WTC11 (cell line): ENCODE results near the gene GPR152. TPM values are rescaled to one million over a fixed set of nuclear protein-coding genes. Genes with fewer than 3 reads are reported as not detected.

Experiments
- ATAC-seq: fragments of 200-7000 bp; cut with Tn5 transposase; 2 replicates; pipeline ENCODE4 v1.10.0; 2021; ENCODE audit warnings: mild to moderate bottlenecking, moderate library complexity
- CTCF ChIA-PET: fragments of 300-600 bp; sonication (Branson Sonifier 250); formaldehyde crosslinking; loops from one replicate; lab custom pipeline; 2021; ENCODE audit warnings: antibody characterized with exemption; lab: Charles Lee
- POLR2A ChIA-PET: fragments of 350-600 bp; sonication (Branson Sonifier 250); formaldehyde crosslinking; loops from one replicate; lab custom pipeline; 2021; ENCODE audit warnings: antibody characterized with exemption; lab: Charles Lee
- DNase-seq: peaks from one replicate; pipeline ENCODE4 v3.0.0; 2021; ENCODE audit warnings: low spot score
- H3K27ac Mint-ChIP-seq: 2 replicates; pipeline ENCODE4 v1.8.0; 2021; ENCODE audit warnings: mixed read lengths
- H3K27me3 Mint-ChIP-seq: 2 replicates; pipeline ENCODE4 v1.8.0; 2021; ENCODE audit warnings: low read depth, mild to moderate bottlenecking, moderate library complexity, mixed read lengths
- H3K36me3 Mint-ChIP-seq: 2 replicates; pipeline ENCODE4 v1.8.0; 2021; ENCODE audit warnings: mixed read lengths
- H3K4me1 Mint-ChIP-seq: 2 replicates; pipeline ENCODE4 v1.8.0; 2022; ENCODE audit warnings: mixed read lengths
- H3K4me3 Mint-ChIP-seq: 2 replicates; pipeline ENCODE4 v1.8.0; 2021; ENCODE audit warnings: mild to moderate bottlenecking, moderate library complexity, mixed read lengths
- H3K9me3 Mint-ChIP-seq: 2 replicates; pipeline ENCODE4 v1.8.0; 2021; ENCODE audit warnings: mixed read lengths
- CBFB ChIP-seq: sonication (generic); formaldehyde crosslinking; IDR thresholded peaks from 2 replicates; pipeline ENCODE4 v1.8.1; 2022; ENCODE audit warnings: mild to moderate bottlenecking, low read depth, missing genetic modification reagents
- FOXK1 ChIP-seq: sonication (generic); formaldehyde crosslinking; IDR thresholded peaks from 2 replicates; pipeline ENCODE4 v1.8.0; 2022; ENCODE audit warnings: mild to moderate bottlenecking, moderate library complexity, missing genetic modification reagents
- FOXP1 ChIP-seq: sonication (generic); formaldehyde crosslinking; IDR thresholded peaks from 2 replicates; pipeline ENCODE4 v1.8.0; 2022; ENCODE audit warnings: missing genetic modification reagents, mild to moderate bottlenecking, moderate library complexity, borderline replicate concordance
- GTF2I ChIP-seq: fragments of 250-450 bp; sonication (Bioruptor Pico); conservative IDR thresholded peaks from 2 replicates; pipeline ENCODE4 v1.4.0; 2021; ENCODE audit warnings: mild to moderate bottlenecking
- KAT7 ChIP-seq: sonication (generic); formaldehyde crosslinking; IDR thresholded peaks from 2 replicates; pipeline ENCODE4 v1.8.1; 2023; ENCODE audit warnings: missing genetic modification reagents, mild to moderate bottlenecking, borderline replicate concordance
- NFATC4 ChIP-seq: fragments of 250-450 bp; sonication (Bioruptor Pico); IDR thresholded peaks from 2 replicates; pipeline ENCODE4 v1.9.0; 2021; ENCODE audit warnings: mild to moderate bottlenecking
- NFE2L1 ChIP-seq: sonication (generic); formaldehyde crosslinking; IDR thresholded peaks from 2 replicates; pipeline ENCODE4 v1.8.1; 2023; ENCODE audit warnings: missing genetic modification reagents
- OVOL2 ChIP-seq: fragments of 250-450 bp; sonication (Bioruptor Pico); IDR thresholded peaks from 2 replicates; pipeline ENCODE4 v1.9.0; 2021; ENCODE audit warnings: mild to moderate bottlenecking, borderline replicate concordance
- SMAD4 ChIP-seq: sonication (generic); formaldehyde crosslinking; IDR thresholded peaks from 2 replicates; pipeline ENCODE4 v1.8.0; 2022; ENCODE audit warnings: mild to moderate bottlenecking, missing genetic modification reagents
- TCF7 ChIP-seq: sonication (generic); formaldehyde crosslinking; IDR thresholded peaks from 2 replicates; pipeline ENCODE4 v1.8.0; 2022; ENCODE audit warnings: mild to moderate bottlenecking, low read depth, missing genetic modification reagents, moderate library complexity
- ZNF138 ChIP-seq: sonication (generic); formaldehyde crosslinking; conservative IDR thresholded peaks from 2 replicates; pipeline ENCODE4 v1.8.1; 2022; ENCODE audit warnings: mild to moderate bottlenecking, moderate library complexity, missing genetic modification reagents
- ZNF219 ChIP-seq: sonication (generic); formaldehyde crosslinking; IDR thresholded peaks from 2 replicates; pipeline ENCODE4 v1.8.0; 2023; ENCODE audit warnings: missing genetic modification reagents, mild to moderate bottlenecking, borderline replicate concordance
- ZNF416 ChIP-seq: fragments of 250-450 bp; sonication (Bioruptor Pico); IDR thresholded peaks from 2 replicates; pipeline ENCODE4 v1.9.0; 2021; ENCODE audit warnings: mild to moderate bottlenecking, inconsistent platforms
- total RNA-seq: library from RNA; stranded (reverse); gene quantifications from 3 replicates; pipeline ENCODE4 v1.2.3, GENCODE V29; 2021
- TF ChIP-seq, protein P1 (sequence below): sonication (generic); formaldehyde crosslinking; IDR thresholded peaks from 2 replicates; pipeline ENCODE4 v1.8.1; 2022; ENCODE audit warnings: mild to moderate bottlenecking, moderate library complexity, missing genetic modification reagents
- TF ChIP-seq, protein P2 (sequence below): sonication (generic); formaldehyde crosslinking; IDR thresholded peaks from 2 replicates; pipeline ENCODE4 v1.8.1; 2022; ENCODE audit warnings: missing genetic modification reagents, borderline replicate concordance
- TF ChIP-seq, protein P3 (sequence below): fragments of 250-450 bp; sonication (Bioruptor Pico); IDR thresholded peaks from 2 replicates; pipeline ENCODE4 v1.9.0; 2021; ENCODE audit warnings: mild to moderate bottlenecking, borderline replicate concordance
- TF ChIP-seq, protein P4 (sequence below): sonication (generic); formaldehyde crosslinking; IDR thresholded peaks from 2 replicates; pipeline ENCODE4 v1.8.1; 2022; ENCODE audit warnings: low read depth, mild to moderate bottlenecking, moderate library complexity, missing genetic modification reagents, borderline replicate concordance
- TF ChIP-seq, protein P5 (sequence below): sonication (generic); formaldehyde crosslinking; IDR thresholded peaks from 2 replicates; pipeline ENCODE4 v1.8.0; 2022; ENCODE audit warnings: mild to moderate bottlenecking, missing genetic modification reagents

The GPR152 gene
- total RNA-seq, 1 experiment from 2014 or later = not detected

DNA sequence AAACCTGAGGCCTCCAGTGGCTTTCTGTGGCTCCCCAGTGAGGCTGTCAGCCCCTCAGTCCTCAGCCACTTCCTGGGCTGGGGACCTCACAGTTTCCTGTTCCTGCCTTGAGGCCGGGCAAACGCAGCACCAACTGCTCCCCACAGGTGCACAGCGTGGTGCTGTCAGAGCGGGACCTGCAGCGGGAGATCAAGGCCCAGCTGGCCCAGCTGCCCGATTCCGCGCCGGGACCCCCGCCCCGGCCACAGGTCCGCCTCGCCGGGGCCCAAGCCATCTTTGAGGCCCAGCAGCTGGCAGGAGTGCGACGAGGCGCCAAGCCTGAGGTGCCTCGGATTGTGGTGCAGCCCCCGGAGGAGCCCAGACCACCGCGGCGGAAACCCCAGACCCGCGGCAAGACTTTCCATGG is 43.3 kb downstream of the GPR152 start (continued):
- TF ChIP-seq SMAD4 (CRISPR knock-in tag) (no peak), OVOL2 (CRISPR knock-in tag) (no peak), ZNF416 (CRISPR knock-in tag) (no peak), NFE2L1 (no peak)
- TF ChIP-seq, protein P1, sequence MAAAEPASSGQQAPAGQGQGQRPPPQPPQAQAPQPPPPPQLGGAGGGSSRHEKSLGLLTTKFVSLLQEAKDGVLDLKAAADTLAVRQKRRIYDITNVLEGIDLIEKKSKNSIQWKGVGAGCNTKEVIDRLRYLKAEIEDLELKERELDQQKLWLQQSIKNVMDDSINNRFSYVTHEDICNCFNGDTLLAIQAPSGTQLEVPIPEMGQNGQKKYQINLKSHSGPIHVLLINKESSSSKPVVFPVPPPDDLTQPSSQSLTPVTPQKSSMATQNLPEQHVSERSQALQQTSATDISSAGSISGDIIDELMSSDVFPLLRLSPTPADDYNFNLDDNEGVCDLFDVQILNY (CRISPR knock-in tag) = no peak
- TF ChIP-seq, protein P2, sequence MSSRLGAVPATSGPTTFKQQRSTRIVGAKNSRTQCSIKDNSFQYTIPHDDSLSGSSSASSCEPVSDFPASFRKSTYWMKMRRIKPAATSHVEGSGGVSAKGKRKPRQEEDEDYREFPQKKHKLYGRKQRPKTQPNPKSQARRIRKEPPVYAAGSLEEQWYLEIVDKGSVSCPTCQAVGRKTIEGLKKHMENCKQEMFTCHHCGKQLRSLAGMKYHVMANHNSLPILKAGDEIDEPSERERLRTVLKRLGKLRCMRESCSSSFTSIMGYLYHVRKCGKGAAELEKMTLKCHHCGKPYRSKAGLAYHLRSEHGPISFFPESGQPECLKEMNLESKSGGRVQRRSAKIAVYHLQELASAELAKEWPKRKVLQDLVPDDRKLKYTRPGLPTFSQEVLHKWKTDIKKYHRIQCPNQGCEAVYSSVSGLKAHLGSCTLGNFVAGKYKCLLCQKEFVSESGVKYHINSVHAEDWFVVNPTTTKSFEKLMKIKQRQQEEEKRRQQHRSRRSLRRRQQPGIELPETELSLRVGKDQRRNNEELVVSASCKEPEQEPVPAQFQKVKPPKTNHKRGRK (CRISPR knock-in tag) = no peak
- TF ChIP-seq, protein P3, sequence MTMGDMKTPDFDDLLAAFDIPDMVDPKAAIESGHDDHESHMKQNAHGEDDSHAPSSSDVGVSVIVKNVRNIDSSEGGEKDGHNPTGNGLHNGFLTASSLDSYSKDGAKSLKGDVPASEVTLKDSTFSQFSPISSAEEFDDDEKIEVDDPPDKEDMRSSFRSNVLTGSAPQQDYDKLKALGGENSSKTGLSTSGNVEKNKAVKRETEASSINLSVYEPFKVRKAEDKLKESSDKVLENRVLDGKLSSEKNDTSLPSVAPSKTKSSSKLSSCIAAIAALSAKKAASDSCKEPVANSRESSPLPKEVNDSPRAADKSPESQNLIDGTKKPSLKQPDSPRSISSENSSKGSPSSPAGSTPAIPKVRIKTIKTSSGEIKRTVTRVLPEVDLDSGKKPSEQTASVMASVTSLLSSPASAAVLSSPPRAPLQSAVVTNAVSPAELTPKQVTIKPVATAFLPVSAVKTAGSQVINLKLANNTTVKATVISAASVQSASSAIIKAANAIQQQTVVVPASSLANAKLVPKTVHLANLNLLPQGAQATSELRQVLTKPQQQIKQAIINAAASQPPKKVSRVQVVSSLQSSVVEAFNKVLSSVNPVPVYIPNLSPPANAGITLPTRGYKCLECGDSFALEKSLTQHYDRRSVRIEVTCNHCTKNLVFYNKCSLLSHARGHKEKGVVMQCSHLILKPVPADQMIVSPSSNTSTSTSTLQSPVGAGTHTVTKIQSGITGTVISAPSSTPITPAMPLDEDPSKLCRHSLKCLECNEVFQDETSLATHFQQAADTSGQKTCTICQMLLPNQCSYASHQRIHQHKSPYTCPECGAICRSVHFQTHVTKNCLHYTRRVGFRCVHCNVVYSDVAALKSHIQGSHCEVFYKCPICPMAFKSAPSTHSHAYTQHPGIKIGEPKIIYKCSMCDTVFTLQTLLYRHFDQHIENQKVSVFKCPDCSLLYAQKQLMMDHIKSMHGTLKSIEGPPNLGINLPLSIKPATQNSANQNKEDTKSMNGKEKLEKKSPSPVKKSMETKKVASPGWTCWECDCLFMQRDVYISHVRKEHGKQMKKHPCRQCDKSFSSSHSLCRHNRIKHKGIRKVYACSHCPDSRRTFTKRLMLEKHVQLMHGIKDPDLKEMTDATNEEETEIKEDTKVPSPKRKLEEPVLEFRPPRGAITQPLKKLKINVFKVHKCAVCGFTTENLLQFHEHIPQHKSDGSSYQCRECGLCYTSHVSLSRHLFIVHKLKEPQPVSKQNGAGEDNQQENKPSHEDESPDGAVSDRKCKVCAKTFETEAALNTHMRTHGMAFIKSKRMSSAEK = no peak
- TF ChIP-seq, protein P4, sequence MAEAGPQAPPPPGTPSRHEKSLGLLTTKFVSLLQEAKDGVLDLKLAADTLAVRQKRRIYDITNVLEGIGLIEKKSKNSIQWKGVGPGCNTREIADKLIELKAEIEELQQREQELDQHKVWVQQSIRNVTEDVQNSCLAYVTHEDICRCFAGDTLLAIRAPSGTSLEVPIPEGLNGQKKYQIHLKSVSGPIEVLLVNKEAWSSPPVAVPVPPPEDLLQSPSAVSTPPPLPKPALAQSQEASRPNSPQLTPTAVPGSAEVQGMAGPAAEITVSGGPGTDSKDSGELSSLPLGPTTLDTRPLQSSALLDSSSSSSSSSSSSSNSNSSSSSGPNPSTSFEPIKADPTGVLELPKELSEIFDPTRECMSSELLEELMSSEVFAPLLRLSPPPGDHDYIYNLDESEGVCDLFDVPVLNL (CRISPR knock-in tag) = no peak

DNA sequence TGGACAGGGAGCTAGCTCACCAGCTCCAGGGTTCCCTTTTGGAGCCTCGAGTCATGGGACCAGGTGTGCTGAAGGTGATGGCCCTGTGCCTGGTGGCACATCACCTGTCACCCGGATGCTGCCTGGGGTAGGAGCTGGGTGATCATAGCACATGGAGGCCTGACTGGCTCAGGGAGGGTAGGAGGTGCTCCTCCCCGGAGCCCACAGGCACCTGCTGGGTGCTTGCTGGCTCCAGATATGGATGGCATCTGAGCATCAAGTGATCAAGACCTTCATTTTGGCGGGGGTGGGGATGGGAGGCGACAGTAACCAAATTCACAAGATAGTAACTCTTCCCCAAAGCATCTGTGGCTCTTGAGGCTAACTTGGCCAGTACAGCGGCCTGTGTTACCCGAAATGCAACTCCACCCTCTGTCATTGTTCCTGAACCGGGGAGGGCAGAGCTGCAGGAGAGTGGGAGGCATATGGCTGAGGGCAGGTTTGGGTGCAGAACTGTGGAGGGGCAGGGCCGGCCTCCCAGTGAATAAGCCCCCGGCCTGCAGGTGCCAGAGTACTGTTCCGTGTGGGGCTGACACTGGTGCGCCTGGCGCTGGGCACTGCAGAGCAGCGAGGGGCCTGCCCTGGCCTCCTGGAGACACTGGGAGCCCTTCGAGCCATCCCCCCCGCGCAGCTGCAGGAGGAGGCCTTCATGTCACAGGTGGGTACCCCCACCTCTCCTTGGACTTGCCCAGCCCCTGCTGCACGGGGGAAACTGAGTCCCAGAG is 43.9 kb downstream of the GPR152 start:
- no peak overlapping the region for H3K4me3 Mint-ChIP-seq
- peaks cover 21% of the 10 kb centered on the region for H3K27me3 Mint-ChIP-seq
- TF ChIP-seq, protein P5, sequence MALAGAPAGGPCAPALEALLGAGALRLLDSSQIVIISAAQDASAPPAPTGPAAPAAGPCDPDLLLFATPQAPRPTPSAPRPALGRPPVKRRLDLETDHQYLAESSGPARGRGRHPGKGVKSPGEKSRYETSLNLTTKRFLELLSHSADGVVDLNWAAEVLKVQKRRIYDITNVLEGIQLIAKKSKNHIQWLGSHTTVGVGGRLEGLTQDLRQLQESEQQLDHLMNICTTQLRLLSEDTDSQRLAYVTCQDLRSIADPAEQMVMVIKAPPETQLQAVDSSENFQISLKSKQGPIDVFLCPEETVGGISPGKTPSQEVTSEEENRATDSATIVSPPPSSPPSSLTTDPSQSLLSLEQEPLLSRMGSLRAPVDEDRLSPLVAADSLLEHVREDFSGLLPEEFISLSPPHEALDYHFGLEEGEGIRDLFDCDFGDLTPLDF (CRISPR knock-in tag) = no peak
- TF ChIP-seq CBFB (CRISPR knock-in tag) = no peak
- 0 out of 2 replicates have a peak, but pooled peaks have one; percentile 18 for TF ChIP-seq FOXP1 (CRISPR knock-in tag)
- H3K4me1 Mint-ChIP-seq = peaks cover 16% of the 10 kb centered on the region
- no peak overlapping the region for H3K27ac Mint-ChIP-seq
- no peaks in the 10 kb centered on the region for H3K36me3 Mint-ChIP-seq
- ChIA-PET POLR2A (no interaction called here), CTCF (no interaction called here)
- DNase-seq (no peak), ATAC-seq (no peak)
- H3K9me3 Mint-ChIP-seq = no peaks in the 10 kb centered on the region

DNA sequence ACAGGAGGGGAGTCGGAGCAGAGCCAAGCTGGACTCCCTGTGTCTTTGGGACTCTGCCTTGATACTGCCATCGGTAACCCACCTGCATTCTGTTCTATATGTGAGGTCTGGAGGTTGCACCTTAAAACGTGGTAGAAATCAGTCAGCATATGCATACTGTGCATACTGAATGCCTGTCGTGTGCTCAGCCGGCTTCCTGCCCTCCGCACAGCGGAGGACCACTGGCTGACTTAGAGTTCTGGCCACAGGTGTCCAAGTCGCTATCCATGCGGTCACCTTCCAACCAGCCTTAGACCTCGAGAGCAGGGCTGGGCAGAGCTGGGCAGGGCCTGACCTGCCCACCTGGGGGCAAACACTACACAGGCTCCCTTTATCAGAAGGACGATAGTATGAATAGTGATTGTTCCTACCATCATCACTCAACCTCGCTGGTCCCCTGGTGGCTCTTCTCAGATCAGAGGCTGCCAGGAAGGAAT is 44.8 kb downstream of the GPR152 start:
- ChIA-PET POLR2A (interaction anchor here (1.3 to 1.5 kb wide), 2 partner anchors 11 to 12 kb away, joined by 3 to 7 read pairs; no protein-coding TSS in a partner anchor), CTCF (interaction anchor here (0.8 to 1.4 kb wide), 5 partner anchors 11 to 63 kb away, joined by 3 to 7 read pairs (median 3); no protein-coding TSS in a partner anchor)
- Mint-ChIP-seq H3K4me3 (no peak overlapping the region), H3K27me3 (peaks cover 14% of the 10 kb centered on the region), H3K27ac (no peak overlapping the region), H3K9me3 (no peaks in the 10 kb centered on the region), H3K36me3 (no peaks in the 10 kb centered on the region), H3K4me1 (peaks cover 16% of the 10 kb centered on the region)
- DNase-seq (no peak), ATAC-seq (no peak)
- TF ChIP-seq TCF7 (CRISPR knock-in tag) (no peak), ZNF219 (CRISPR knock-in tag) (no peak), KAT7 (CRISPR knock-in tag) (no peak), FOXK1 (no peak), NFATC4 (CRISPR knock-in tag) (no peak), ZNF138 (CRISPR knock-in tag) (no peak), GTF2I (CRISPR knock-in tag) (no peak)
- TF ChIP-seq, protein P3 = no peak
